ENCODE data around the gene RIPPLY2. TPM values are rescaled to one million over a fixed set of nuclear protein-coding genes. Genes with fewer than 3 reads are reported as not detected.

Gene RIPPLY2
- total and polyA plus RNA-seq, 7 experiments from 2014 or later = not detected

DNA sequence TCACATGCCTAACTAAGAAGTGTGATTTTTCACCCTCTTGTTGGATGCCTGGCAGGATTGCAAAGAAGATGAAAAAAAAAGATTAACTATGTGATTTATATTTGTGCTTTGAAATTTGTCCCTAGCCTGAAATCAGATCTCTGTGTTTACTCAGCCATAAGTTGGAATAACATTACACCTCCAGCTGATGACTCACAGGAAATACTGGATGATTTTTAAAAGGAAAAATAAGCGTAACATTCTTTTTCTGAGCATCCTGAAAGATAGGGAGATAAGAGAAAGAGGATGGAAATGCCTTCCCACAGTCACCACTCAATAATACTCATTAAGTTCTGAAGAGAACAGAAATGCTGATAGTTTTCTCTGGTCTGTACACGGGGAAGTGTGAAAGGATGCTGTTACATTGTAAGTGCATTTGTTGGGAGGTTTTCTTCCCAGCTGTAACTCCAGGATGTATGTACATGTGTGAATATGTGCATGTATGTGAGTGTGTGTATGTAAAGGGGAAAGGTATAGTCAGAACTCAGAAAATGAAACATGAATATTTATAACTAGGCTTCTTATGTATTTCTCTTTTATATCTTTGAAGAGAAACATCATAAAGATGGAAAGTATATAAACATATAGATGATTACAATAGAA lies 37.4 kb upstream of the RIPPLY2 start:
- ATAC-seq = no peak

DNA sequence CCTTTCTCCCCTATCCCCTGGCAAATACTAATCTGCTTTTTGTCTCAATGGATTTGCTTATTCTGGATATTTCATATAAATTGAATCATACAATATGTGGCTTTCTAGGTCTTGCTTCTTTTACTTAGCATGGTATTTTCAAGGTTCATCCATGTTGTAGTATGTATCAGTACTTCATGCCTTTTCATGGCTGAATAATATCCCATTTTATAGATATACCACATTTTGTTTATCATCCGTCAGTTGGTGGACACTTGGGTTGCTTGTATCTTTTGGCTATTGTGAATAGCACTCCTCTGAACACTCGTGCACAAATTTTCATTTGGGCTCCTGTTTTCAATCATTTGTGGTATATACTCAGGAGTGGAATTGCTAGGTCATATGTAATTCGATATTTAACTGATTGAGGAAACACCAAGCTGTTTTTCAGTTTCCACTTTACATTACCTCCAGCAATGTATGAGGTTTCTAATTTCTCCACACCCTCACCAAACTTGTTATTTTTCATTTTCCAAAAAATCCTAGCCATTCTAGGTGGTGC lies 30.5 kb upstream of the RIPPLY2 start:
- Histone ChIP-seq H3K27ac (ENCODE audit: low read depth, low read length) (no peak overlapping the region), H3K27me3 (ENCODE audit: control insufficient read depth in 2 of 2, insufficient read depth in 2 of 2, low read length in 2 of 2) (no peaks in the 10 kb centered on the region), H3K4me3 (ENCODE audit: low read length) (no peak overlapping the region), H3K36me3 (ENCODE audit: control insufficient read depth in 2 of 3, insufficient read depth in 3 of 3, low read length in 3 of 3) (no peaks in the 10 kb centered on the region), H3K9me3 (ENCODE audit: control insufficient read depth in 2 of 3, low read length in 3 of 3) (no peaks in the 10 kb centered on the region), H3K4me1 (ENCODE audit: control insufficient read depth in 2 of 2, insufficient read depth in 2 of 2, low read length in 2 of 2) (no peaks in the 10 kb centered on the region)
- peaks cover 0 to 13% (median 10%) of the 10 kb centered on the region in 5 donors for H3K27me3 Mint-ChIP-seq
- ChIA-PET CTCF (no interaction called here), POLR2A (no interaction called here)
- ATAC-seq (no peak), DNase-seq (no peak)
- intact Hi-C loops (cut with micrococcal nuclease) = no loop called here
- H3K27ac Mint-ChIP-seq = no peak overlapping the region
- no peaks in the 10 kb centered on the region for H3K4me1 Mint-ChIP-seq
- H3K36me3 Mint-ChIP-seq = no peaks in the 10 kb centered on the region
- H3K4me3 Mint-ChIP-seq = no peak overlapping the region
- H3K9me3 Mint-ChIP-seq = peaks cover 0 to 6% (median 0%) of the 10 kb centered on the region in 11 donors

More for the DNA sequence above, 37.4 kb upstream of the RIPPLY2 start:
- no peak overlapping the region for H3K4me3 ChIP-seq (ENCODE audit: low read length)
- Mint-ChIP-seq H3K27me3 (peaks cover 0 to 11% (median 6%) of the 10 kb centered on the region in 5 donors), H3K4me3 (no peak overlapping the region), H3K27ac (no peak overlapping the region), H3K9me3 (no peaks in the 10 kb centered on the region), H3K36me3 (no peaks in the 10 kb centered on the region), H3K4me1 (no peaks in the 10 kb centered on the region)
- ChIA-PET CTCF (no interaction called here), POLR2A (no interaction called here)
- H3K27ac ChIP-seq (ENCODE audit: low read depth, low read length) = no peak overlapping the region
- no peak for DNase-seq
- intact Hi-C loops (cut with micrococcal nuclease) = no loop called here
- H3K9me3 ChIP-seq (ENCODE audit: control insufficient read depth in 2 of 3, low read length in 3 of 3) = no peaks in the 10 kb centered on the region
- no peaks in the 10 kb centered on the region for H3K36me3 ChIP-seq (ENCODE audit: control insufficient read depth in 2 of 3, insufficient read depth in 3 of 3, low read length in 3 of 3)
- H3K27me3 ChIP-seq (ENCODE audit: control insufficient read depth in 2 of 2, insufficient read depth in 2 of 2, low read length in 2 of 2) = no peaks in the 10 kb centered on the region
- H3K4me1 ChIP-seq (ENCODE audit: control insufficient read depth in 2 of 2, insufficient read depth in 2 of 2, low read length in 2 of 2) = no peaks in the 10 kb centered on the region

- Histone ChIP-seq H3K9me3 (ENCODE audit: control insufficient read depth in 2 of 3, low read length in 3 of 3) (no peaks in the 10 kb centered on the region), H3K4me1 (ENCODE audit: control insufficient read depth in 2 of 2, insufficient read depth in 2 of 2, low read length in 2 of 2) (no peaks in the 10 kb centered on the region), H3K36me3 (ENCODE audit: control insufficient read depth in 2 of 3, insufficient read depth in 3 of 3, low read length in 3 of 3) (no peaks in the 10 kb centered on the region), H3K4me3 (ENCODE audit: low read length) (no peak overlapping the region), H3K27me3 (ENCODE audit: control insufficient read depth in 2 of 2, insufficient read depth in 2 of 2, low read length in 2 of 2) (no peaks in the 10 kb centered on the region), H3K27ac (ENCODE audit: low read depth, low read length) (no peak overlapping the region)
- Mint-ChIP-seq H3K4me3 (no peak overlapping the region), H3K27me3 (peaks cover 0 to 10% (median 8%) of the 10 kb centered on the region in 5 donors), H3K27ac (no peak overlapping the region), H3K36me3 (no peaks in the 10 kb centered on the region), H3K9me3 (peaks cover 0 to 6% (median 0%) of the 10 kb centered on the region in 11 donors), H3K4me1 (no peaks in the 10 kb centered on the region)
- ChIA-PET CTCF (no interaction called here), POLR2A (no interaction called here)
- DNase-seq (no peak), ATAC-seq (no peak)
- intact Hi-C loops (cut with micrococcal nuclease) = no loop called here
These were observed 28.8 kb upstream of the RIPPLY2 start for GRCh38 chr6:83824388-83824801.

DNA sequence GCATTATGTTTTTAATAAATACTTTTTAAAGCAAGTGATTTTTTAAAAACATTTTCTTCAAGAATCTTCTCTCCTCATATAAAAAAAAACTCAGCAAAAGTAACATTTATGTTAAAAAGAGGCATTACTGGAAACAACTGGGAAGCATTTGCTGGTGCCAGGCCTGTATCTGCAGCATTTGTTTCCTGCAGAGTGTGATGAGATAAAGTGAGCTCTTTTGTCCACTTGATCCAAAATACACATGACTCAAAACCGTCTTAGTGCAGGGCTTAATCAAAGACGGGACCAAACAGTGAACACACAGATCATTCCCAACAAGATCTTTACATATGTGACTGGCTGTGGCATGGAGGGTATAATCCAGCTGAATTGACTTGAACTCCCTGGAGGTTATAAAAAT lies 28.3 kb upstream of the RIPPLY2 start:
- Mint-ChIP-seq H3K27ac (no peak overlapping the region), H3K4me1 (no peaks in the 10 kb centered on the region), H3K36me3 (no peaks in the 10 kb centered on the region), H3K9me3 (peaks cover 0 to 6% (median 0%) of the 10 kb centered on the region in 11 donors), H3K27me3 (peaks cover 0 to 14% (median 10%) of the 10 kb centered on the region in 5 donors), H3K4me3 (no peak overlapping the region)
- Histone ChIP-seq H3K4me3 (ENCODE audit: low read length) (no peak overlapping the region), H3K9me3 (ENCODE audit: control insufficient read depth in 2 of 3, low read length in 3 of 3) (no peaks in the 10 kb centered on the region), H3K36me3 (ENCODE audit: control insufficient read depth in 2 of 3, insufficient read depth in 3 of 3, low read length in 3 of 3) (no peaks in the 10 kb centered on the region), H3K27ac (ENCODE audit: low read depth, low read length) (no peak overlapping the region), H3K4me1 (ENCODE audit: control insufficient read depth in 2 of 2, insufficient read depth in 2 of 2, low read length in 2 of 2) (no peaks in the 10 kb centered on the region), H3K27me3 (ENCODE audit: control insufficient read depth in 2 of 2, insufficient read depth in 2 of 2, low read length in 2 of 2) (peaks cover 0 to 3% of the 10 kb centered on the region in 2 donors)
- CTCF ChIA-PET = no interaction called here
- ATAC-seq (no peak), DNase-seq (no peak)
- POLR2A ChIA-PET = no interaction called here
- intact Hi-C loops (cut with micrococcal nuclease) = no loop called here

DNA sequence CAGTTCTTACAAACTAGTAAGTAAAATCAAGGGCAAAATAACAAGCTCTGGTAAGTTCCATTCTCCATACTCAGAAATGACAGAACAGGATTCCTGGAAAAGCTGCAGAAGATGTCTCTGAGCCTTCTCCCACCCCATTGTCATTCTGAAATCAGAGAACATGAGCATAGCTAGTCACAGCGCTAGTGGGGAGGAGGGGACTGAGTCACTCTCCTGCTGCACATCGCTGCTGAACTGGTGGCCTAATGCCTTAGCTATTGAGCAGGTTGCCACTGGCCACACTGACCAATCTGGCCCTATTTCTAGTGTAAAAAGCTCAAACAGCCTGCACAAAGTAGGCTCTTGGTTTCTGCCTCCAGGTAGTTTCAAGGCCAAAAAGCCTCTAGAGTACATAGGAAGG lies 26.1 kb upstream of the RIPPLY2 start:
- H3K27ac ChIP-seq (ENCODE audit: low read depth, low read length) = no peak overlapping the region
- H3K36me3 ChIP-seq (ENCODE audit: control insufficient read depth in 2 of 3, insufficient read depth in 3 of 3, low read length in 3 of 3) = no peaks in the 10 kb centered on the region
- H3K27me3 Mint-ChIP-seq = peaks cover 0 to 23% (median 19%) of the 10 kb centered on the region in 5 donors
- DNase-seq = no peak
- POLR2A ChIA-PET = no interaction called here
- no peaks in the 10 kb centered on the region for H3K9me3 ChIP-seq (ENCODE audit: control insufficient read depth in 2 of 3, low read length in 3 of 3)
- H3K4me1 ChIP-seq (ENCODE audit: control insufficient read depth in 2 of 2, insufficient read depth in 2 of 2, low read length in 2 of 2) = no peaks in the 10 kb centered on the region
- ATAC-seq = no peak
- no peak overlapping the region for H3K27ac Mint-ChIP-seq
- CTCF ChIA-PET = no interaction called here
- peaks cover 0 to 6% (median under 1%) of the 10 kb centered on the region in 11 donors for H3K9me3 Mint-ChIP-seq
- H3K4me1 Mint-ChIP-seq = no peaks in the 10 kb centered on the region
- intact Hi-C loops (cut with micrococcal nuclease) = no loop called here
- H3K27me3 ChIP-seq (ENCODE audit: control insufficient read depth in 2 of 2, insufficient read depth in 2 of 2, low read length in 2 of 2) = peaks cover 0 to 3% of the 10 kb centered on the region in 2 donors
- no peak overlapping the region for H3K4me3 ChIP-seq (ENCODE audit: low read length)
- no peak overlapping the region for H3K4me3 Mint-ChIP-seq
- H3K36me3 Mint-ChIP-seq = no peaks in the 10 kb centered on the region

DNA sequence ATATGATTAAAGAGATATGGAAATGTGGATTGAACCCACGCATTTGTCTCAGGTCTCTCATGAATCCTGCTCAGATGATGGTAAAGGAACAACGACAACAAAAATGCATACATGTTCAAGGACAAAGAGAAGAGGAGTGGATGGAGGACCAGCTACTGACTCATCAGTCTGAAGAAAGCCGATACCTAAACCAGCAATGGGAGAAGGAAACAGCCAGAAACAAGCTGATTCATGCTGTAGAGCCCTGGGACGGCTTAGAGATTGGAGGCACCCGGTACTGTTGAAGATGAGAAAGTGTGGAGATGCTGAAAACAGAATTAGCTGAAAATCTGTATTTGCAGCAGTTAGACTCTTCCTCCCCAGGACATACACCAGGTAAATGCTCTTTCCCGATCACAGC lies 14.4 kb upstream of the RIPPLY2 start:
- DNase-seq (no peak), ATAC-seq (no peak)
- POLR2A ChIA-PET = no interaction called here
- H3K4me1 ChIP-seq (ENCODE audit: control insufficient read depth in 2 of 2, insufficient read depth in 2 of 2, low read length in 2 of 2) = no peaks in the 10 kb centered on the region
- H3K4me3 ChIP-seq (ENCODE audit: low read length) = no peak overlapping the region
- peaks cover 0 to 2% of the 10 kb centered on the region in 2 donors for H3K27me3 ChIP-seq (ENCODE audit: control insufficient read depth in 2 of 2, insufficient read depth in 2 of 2, low read length in 2 of 2)
- H3K9me3 ChIP-seq (ENCODE audit: control insufficient read depth in 2 of 3, low read length in 3 of 3) = no peaks in the 10 kb centered on the region
- CTCF ChIA-PET = interaction anchor here (1.1 kb wide), 1 partner anchor 55 kb away, joined by 3 read pairs; no protein-coding TSS in a partner anchor
- no peak overlapping the region for H3K4me3 Mint-ChIP-seq
- H3K27ac Mint-ChIP-seq = no peak overlapping the region
- H3K27ac ChIP-seq (ENCODE audit: low read depth, low read length) = no peak overlapping the region
- peaks cover 0 to 5% (median 0%) of the 10 kb centered on the region in 5 donors for H3K36me3 Mint-ChIP-seq
- peaks cover 0 to 52% (median 28%) of the 10 kb centered on the region in 5 donors for H3K27me3 Mint-ChIP-seq
- intact Hi-C loops (cut with micrococcal nuclease) = no loop called here
- H3K9me3 Mint-ChIP-seq = peaks cover 0 to 42% (median 15%) of the 10 kb centered on the region in 11 donors
- no peaks in the 10 kb centered on the region for H3K4me1 Mint-ChIP-seq
- no peaks in the 10 kb centered on the region for H3K36me3 ChIP-seq (ENCODE audit: control insufficient read depth in 2 of 3, insufficient read depth in 3 of 3, low read length in 3 of 3)

DNA sequence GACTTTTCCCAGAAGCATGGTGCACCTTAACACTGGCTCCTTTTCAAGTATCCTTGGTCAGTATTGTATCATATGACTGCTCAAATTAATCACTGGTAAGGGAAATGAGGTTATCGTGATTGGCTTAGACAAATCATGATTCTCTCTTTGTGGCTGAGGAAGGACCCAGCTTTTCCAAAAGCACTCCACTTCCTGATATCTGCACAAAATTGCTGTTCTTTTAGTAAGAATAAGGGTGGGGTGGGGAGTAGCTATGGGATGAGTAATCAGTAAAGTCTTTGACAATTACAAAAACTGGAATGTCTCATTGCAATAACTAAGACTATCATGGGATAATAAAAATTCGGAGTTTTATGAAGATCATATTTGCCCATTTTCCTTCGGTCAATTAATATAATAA lies 9.0 kb upstream of the RIPPLY2 start:
- H3K4me1 Mint-ChIP-seq = no peaks in the 10 kb centered on the region
- no peak overlapping the region for H3K27ac Mint-ChIP-seq
- ChIA-PET POLR2A (no interaction called here), CTCF (no interaction called here)
- no peaks in the 10 kb centered on the region for H3K36me3 ChIP-seq (ENCODE audit: control insufficient read depth in 2 of 3, insufficient read depth in 3 of 3, low read length in 3 of 3)
- H3K9me3 ChIP-seq (ENCODE audit: control insufficient read depth in 2 of 3, low read length in 3 of 3) = no peaks in the 10 kb centered on the region
- H3K36me3 Mint-ChIP-seq = peaks cover 0 to 5% (median 0%) of the 10 kb centered on the region in 5 donors
- intact Hi-C loops (cut with micrococcal nuclease) = no loop called here
- H3K9me3 Mint-ChIP-seq = peaks cover 0 to 20% (median 3%) of the 10 kb centered on the region in 11 donors
- ATAC-seq (no peak), DNase-seq (no peak)
- no peaks in the 10 kb centered on the region for H3K4me1 ChIP-seq (ENCODE audit: control insufficient read depth in 2 of 2, insufficient read depth in 2 of 2, low read length in 2 of 2)
- H3K27ac ChIP-seq (ENCODE audit: low read depth, low read length) = no peak overlapping the region
- H3K27me3 Mint-ChIP-seq = peaks cover 11 to 30% (median 15%) of the 10 kb centered on the region in 5 donors
- no peaks in the 10 kb centered on the region for H3K27me3 ChIP-seq (ENCODE audit: control insufficient read depth in 2 of 2, insufficient read depth in 2 of 2, low read length in 2 of 2)
- no peak overlapping the region for H3K4me3 ChIP-seq (ENCODE audit: low read length)
- no peak overlapping the region for H3K4me3 Mint-ChIP-seq
